Right hindlimb (tissue), 1 donor: ENCODE measurements around the gene ZNF350.
"Not testable (repeated sequence)": the region's sequence is repeated elsewhere in the genome, so short reads cannot be mapped to it uniquely, and the experiment has no call there.

Source experiments
- DNase-seq: peaks from one replicate; pipeline ENCODE4 v3.0.0-alpha.2; 2018

ZNF350 gene

GRCh38 chr19:51970718-51971117, 15.9 kb downstream of the ZNF350 start:
- no peak for DNase-seq

GRCh38 chr19:51965583-51965982, 21.1 kb downstream of the ZNF350 start:
- no peak for DNase-seq

GRCh38 chr19:51960621-51961233, 25.9 kb downstream of the ZNF350 start:
- not testable (repeated sequence) for DNase-seq

- DNase-seq: no peak
Measured at GRCh38 chr19:51959791-51960190, 26.8 kb downstream of the ZNF350 start.

- DNase-seq: not testable (repeated sequence)
Measured at GRCh38 chr19:51957846-51958245, 28.8 kb downstream of the ZNF350 start.

- peak; percentile 63 for DNase-seq
Measured at GRCh38 chr19:51948975-51949374, 37.7 kb downstream of the ZNF350 start.

GRCh38 chr19:51946602-51947001, 40.0 kb downstream of the ZNF350 start:
- DNase-seq: no peak

- DNase-seq: no peak
Measured at GRCh38 chr19:51944798-51945552, 41.7 kb downstream of the ZNF350 start.

- DNase-seq: no peak
Measured at GRCh38 chr19:51938936-51939335, 47.7 kb downstream of the ZNF350 start.

- no peak for DNase-seq
Measured at GRCh38 chr19:51931921-51932320, 54.7 kb downstream of the ZNF350 start.

- DNase-seq: no peak
Measured at GRCh38 chr19:51927859-51928258, 58.8 kb downstream of the ZNF350 start.

- peak; percentile 93 for DNase-seq
Measured at GRCh38 chr19:51926784-51927741, 59.6 kb downstream of the ZNF350 start, which contains the start of gene ZNF613. TSS of gene ZNF613 (plus strand) at chr19:51927472. CDS start at chr19:51936221, 8,749 bp downstream.

GRCh38 chr19:51926426-51926783, 60.2 kb downstream of the ZNF350 start:
- no peak for DNase-seq

GRCh38 chr19:51921949-51922348, 64.7 kb downstream of the ZNF350 start:
- DNase-seq: no peak

- no peak for DNase-seq
Measured at GRCh38 chr19:51919606-51920005, 67.0 kb downstream of the ZNF350 start.

- DNase-seq: no peak
Measured at GRCh38 chr19:51916167-51916566, 70.5 kb downstream of the ZNF350 start.

- DNase-seq: no peak
Measured at GRCh38 chr19:51915324-51915867, 71.2 kb downstream of the ZNF350 start.
